ENCODE measurements around the gene TBX3. TPM values are rescaled to one million over a fixed set of nuclear protein-coding genes. Genes with fewer than 3 reads are reported as not detected.

Gene TBX3
- total RNA-seq, 2 experiments from 2014 or later = not detected

- CTCF ChIA-PET = interaction anchor here (1.6 kb wide), 1 partner anchor 13 kb away, joined by 5 read pairs; no protein-coding TSS in a partner anchor
- H3K4me3 Mint-ChIP-seq = no peak overlapping the region
- intact Hi-C loops (cut with micrococcal nuclease) = no loop called here
- no peak for DNase-seq
- no peak overlapping the region for H3K27ac Mint-ChIP-seq
- H3K4me1 Mint-ChIP-seq (ENCODE audit: low read depth) = no peaks in the 10 kb centered on the region
- peaks cover 2% of the 10 kb centered on the region for H3K36me3 Mint-ChIP-seq (ENCODE audit: low read depth)
- peaks cover 80% of the 10 kb centered on the region for H3K27me3 Mint-ChIP-seq (ENCODE audit: low read depth)
- peaks cover 3% of the 10 kb centered on the region for H3K9me3 Mint-ChIP-seq
These were observed 7.7 kb downstream of the TBX3 start for GRCh38 chr12:114676142-114676741.

GRCh38 chr12:114674251-114675047 is 9.5 kb downstream of the TBX3 start:
- no peak overlapping the region for H3K27ac Mint-ChIP-seq
- no peaks in the 10 kb centered on the region for H3K4me1 Mint-ChIP-seq (ENCODE audit: low read depth)
- no peak overlapping the region for H3K4me3 Mint-ChIP-seq
- peaks cover 2% of the 10 kb centered on the region for H3K36me3 Mint-ChIP-seq (ENCODE audit: low read depth)
- DNase-seq = no peak
- no peaks in the 10 kb centered on the region for H3K9me3 Mint-ChIP-seq
- H3K27me3 Mint-ChIP-seq (ENCODE audit: low read depth) = peaks cover 80% of the 10 kb centered on the region
- CTCF ChIA-PET = interaction anchor here (1.6 kb wide), 1 partner anchor 12 kb away, joined by 5 read pairs; no protein-coding TSS in a partner anchor
- intact Hi-C loops (cut with micrococcal nuclease) = no loop called here

GRCh38 chr12:114673901-114674250 is 10.1 kb downstream of the TBX3 start:
- intact Hi-C loops (cut with micrococcal nuclease) = no loop called here
- CTCF ChIA-PET = no interaction called here
- Mint-ChIP-seq H3K36me3 (ENCODE audit: low read depth) (peaks cover 2% of the 10 kb centered on the region), H3K4me1 (ENCODE audit: low read depth) (no peaks in the 10 kb centered on the region), H3K27me3 (ENCODE audit: low read depth) (peaks cover 77% of the 10 kb centered on the region), H3K4me3 (no peak overlapping the region), H3K27ac (no peak overlapping the region), H3K9me3 (no peaks in the 10 kb centered on the region)
- no peak for DNase-seq

- Mint-ChIP-seq H3K27ac (no peak overlapping the region), H3K9me3 (no peaks in the 10 kb centered on the region), H3K36me3 (ENCODE audit: low read depth) (peaks cover 2% of the 10 kb centered on the region), H3K4me1 (ENCODE audit: low read depth) (peaks cover 2% of the 10 kb centered on the region), H3K27me3 (ENCODE audit: low read depth) (peaks cover 75% of the 10 kb centered on the region), H3K4me3 (no peak overlapping the region)
- intact Hi-C loops (cut with micrococcal nuclease) = no loop called here
- CTCF ChIA-PET = no interaction called here
- no peak for DNase-seq
These were observed 10.7 kb downstream of the TBX3 start for GRCh38 chr12:114673169-114673833.

GRCh38 chr12:114672817-114673168 is 11.2 kb downstream of the TBX3 start:
- Mint-ChIP-seq H3K27me3 (ENCODE audit: low read depth) (peaks cover 75% of the 10 kb centered on the region), H3K4me3 (no peak overlapping the region), H3K9me3 (no peaks in the 10 kb centered on the region), H3K4me1 (ENCODE audit: low read depth) (peaks cover 7% of the 10 kb centered on the region), H3K36me3 (ENCODE audit: low read depth) (peaks cover 2% of the 10 kb centered on the region), H3K27ac (no peak overlapping the region)
- CTCF ChIA-PET = no interaction called here
- DNase-seq = no peak
- intact Hi-C loops (cut with micrococcal nuclease) = no loop called here

- CTCF ChIA-PET = no interaction called here
These were observed 12.2 kb downstream of the TBX3 start for GRCh38 chr12:114671443-114672411.

GRCh38 chr12:114671066-114671442 is 12.9 kb downstream of the TBX3 start:
- intact Hi-C loops (cut with micrococcal nuclease) = no loop called here
- Mint-ChIP-seq H3K4me3 (no peak overlapping the region), H3K36me3 (ENCODE audit: low read depth) (peaks cover 2% of the 10 kb centered on the region), H3K9me3 (no peaks in the 10 kb centered on the region), H3K27ac (no peak overlapping the region), H3K27me3 (ENCODE audit: low read depth) (peaks cover 77% of the 10 kb centered on the region), H3K4me1 (ENCODE audit: low read depth) (peaks cover 15% of the 10 kb centered on the region)
- DNase-seq = no peak
- CTCF ChIA-PET = interaction anchor here (0.6 kb wide), 1 partner anchor 129 kb away, joined by 3 read pairs; no protein-coding TSS in a partner anchor

More at GRCh38 chr12:114671443-114672411, 12.2 kb downstream of the TBX3 start:
- peaks cover 79% of the 10 kb centered on the region for H3K27me3 Mint-ChIP-seq (ENCODE audit: low read depth)
- no peak for DNase-seq
- H3K36me3 Mint-ChIP-seq (ENCODE audit: low read depth) = peaks cover 2% of the 10 kb centered on the region
- H3K4me1 Mint-ChIP-seq (ENCODE audit: low read depth) = peaks cover 12% of the 10 kb centered on the region
- H3K4me3 Mint-ChIP-seq = no peak overlapping the region
- intact Hi-C loops (cut with micrococcal nuclease) = no loop called here
- H3K9me3 Mint-ChIP-seq = no peaks in the 10 kb centered on the region
- no peak overlapping the region for H3K27ac Mint-ChIP-seq

- no peak overlapping the region for H3K4me3 Mint-ChIP-seq
- intact Hi-C loops (cut with micrococcal nuclease) = no loop called here
- H3K4me1 Mint-ChIP-seq (ENCODE audit: low read depth) = peaks cover 15% of the 10 kb centered on the region
- no peak overlapping the region for H3K27ac Mint-ChIP-seq
- CTCF ChIA-PET = interaction anchor here (0.6 kb wide), 1 partner anchor 129 kb away, joined by 3 read pairs; no protein-coding TSS in a partner anchor
- peaks cover 2% of the 10 kb centered on the region for H3K36me3 Mint-ChIP-seq (ENCODE audit: low read depth)
- peaks cover 73% of the 10 kb centered on the region for H3K27me3 Mint-ChIP-seq (ENCODE audit: low read depth)
- DNase-seq = no peak
- no peaks in the 10 kb centered on the region for H3K9me3 Mint-ChIP-seq
These were observed 13.5 kb downstream of the TBX3 start for GRCh38 chr12:114670291-114670980.

- Mint-ChIP-seq H3K9me3 (no peaks in the 10 kb centered on the region), H3K36me3 (ENCODE audit: low read depth) (peaks cover 2% of the 10 kb centered on the region), H3K4me3 (no peak overlapping the region), H3K4me1 (ENCODE audit: low read depth) (peaks cover 17% of the 10 kb centered on the region), H3K27me3 (ENCODE audit: low read depth) (peaks cover 71% of the 10 kb centered on the region), H3K27ac (no peak overlapping the region)
- CTCF ChIA-PET = no interaction called here
- intact Hi-C loops (cut with micrococcal nuclease) = loop anchor here (2.0 to 10.0 kb wide), 3 partner anchors 15 to 965 kb away; partner anchors contain the start of gene TBX3
- no peak for DNase-seq
These were observed 14.3 kb downstream of the TBX3 start for GRCh38 chr12:114669401-114670290.

- Mint-ChIP-seq H3K9me3 (no peaks in the 10 kb centered on the region), H3K4me3 (no peak overlapping the region), H3K27me3 (ENCODE audit: low read depth) (peaks cover 74% of the 10 kb centered on the region), H3K36me3 (ENCODE audit: low read depth) (peaks cover 2% of the 10 kb centered on the region), H3K4me1 (ENCODE audit: low read depth) (peaks cover 17% of the 10 kb centered on the region), H3K27ac (no peak overlapping the region)
- intact Hi-C loops (cut with micrococcal nuclease) = loop anchor here (2.0 to 10.0 kb wide), 3 partner anchors 16 to 966 kb away; partner anchors contain the start of gene TBX3
- CTCF ChIA-PET = no interaction called here
- no peak for DNase-seq
These were observed 15.1 kb downstream of the TBX3 start for GRCh38 chr12:114668886-114669288.

Measured in activated naive CD4-positive, alpha-beta T cell treated with anti-CD3 and anti-CD28 coated beads for 36 hours (primary cell).